ENCODE measurements around the gene YJEFN3.

DNA sequence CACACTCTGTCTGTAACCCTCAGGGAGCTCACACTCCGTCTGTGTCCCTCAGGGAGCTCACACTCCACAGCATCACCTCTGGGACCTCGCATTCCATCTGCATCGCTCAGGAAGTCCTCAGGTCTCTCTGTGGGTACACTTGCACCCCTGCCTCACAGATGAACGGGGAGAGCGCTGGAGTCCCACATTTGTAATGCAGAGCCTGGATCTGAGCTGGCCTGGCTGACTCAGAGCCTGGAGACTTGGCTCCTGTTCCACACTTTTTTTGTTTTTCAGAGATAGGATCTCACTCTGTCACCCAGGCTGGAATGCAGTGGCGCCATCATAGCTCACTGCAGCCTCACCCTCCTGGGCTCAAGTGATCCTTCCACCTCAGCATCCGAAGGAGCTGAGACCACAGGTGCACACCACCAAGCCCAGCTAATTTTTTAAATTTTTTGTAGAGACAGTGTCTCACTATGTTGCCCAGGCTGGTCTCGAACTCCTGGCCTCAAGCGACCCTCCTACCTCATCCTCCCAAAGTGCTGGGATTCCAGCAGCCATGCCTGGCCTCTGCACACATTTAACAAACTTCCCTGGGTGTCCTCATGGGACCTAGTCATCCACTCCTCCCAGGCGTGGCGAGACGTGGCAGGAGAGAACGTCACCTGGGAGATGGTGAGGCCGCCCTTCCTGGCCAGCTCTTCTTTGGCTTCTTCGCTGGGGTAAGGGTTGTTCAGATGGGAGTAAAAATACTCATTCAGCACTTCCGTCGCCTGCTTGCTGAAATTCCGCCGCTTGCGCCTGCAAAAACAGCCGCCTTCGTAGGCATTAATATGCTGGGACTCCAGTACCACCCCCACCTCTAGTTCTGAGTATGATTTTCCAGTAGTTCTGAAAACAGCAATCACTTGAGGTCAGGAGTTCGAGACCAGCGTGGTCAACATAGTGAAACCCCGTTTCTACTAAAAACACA lies 40.4 kb downstream of the YJEFN3 start:
- no peak for TF ChIP-seq L3MBTL2 (conservative IDR thresholded peaks at IDR 0.05)
- no peak for TF ChIP-seq FOXK2 (IDR thresholded peaks at IDR 0.05)
- no peak for TF ChIP-seq BHLHE40 (IDR thresholded peaks at IDR 0.05; ENCODE audit: borderline replicate concordance)
- TF ChIP-seq SUZ12 (IDR thresholded peaks at IDR 0.05): no peak
- no peak for TF ChIP-seq LEF1 (IDR thresholded peaks at IDR 0.05; ENCODE audit: borderline replicate concordance)
- TF ChIP-seq HDGF (IDR thresholded peaks at IDR 0.05; ENCODE audit: borderline replicate concordance): no peak
- TF ChIP-seq ARNT (IDR thresholded peaks at IDR 0.05): no peak
- TF ChIP-seq FOXA1 (IDR thresholded peaks at IDR 0.05): no peak
- no peak for TF ChIP-seq ELF4 (IDR thresholded peaks at IDR 0.05)
- no peak for TF ChIP-seq NFRKB (IDR thresholded peaks at IDR 0.05)
- TF ChIP-seq SP1 (IDR thresholded peaks at IDR 0.05): no peak
- no peak for TF ChIP-seq FOXM1 (IDR thresholded peaks at IDR 0.05; ENCODE audit: borderline replicate concordance)
- no peak for TF ChIP-seq TARDBP (IDR thresholded peaks at IDR 0.05)
- TF ChIP-seq, protein P1, sequence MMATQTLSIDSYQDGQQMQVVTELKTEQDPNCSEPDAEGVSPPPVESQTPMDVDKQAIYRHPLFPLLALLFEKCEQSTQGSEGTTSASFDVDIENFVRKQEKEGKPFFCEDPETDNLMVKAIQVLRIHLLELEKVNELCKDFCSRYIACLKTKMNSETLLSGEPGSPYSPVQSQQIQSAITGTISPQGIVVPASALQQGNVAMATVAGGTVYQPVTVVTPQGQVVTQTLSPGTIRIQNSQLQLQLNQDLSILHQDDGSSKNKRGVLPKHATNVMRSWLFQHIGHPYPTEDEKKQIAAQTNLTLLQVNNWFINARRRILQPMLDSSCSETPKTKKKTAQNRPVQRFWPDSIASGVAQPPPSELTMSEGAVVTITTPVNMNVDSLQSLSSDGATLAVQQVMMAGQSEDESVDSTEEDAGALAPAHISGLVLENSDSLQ (IDR thresholded peaks at IDR 0.05): no peak

Measured in HEK293T (cell line).